ENCODE results near the gene NFATC2IP.
"Not testable (repeated sequence)": the region's sequence is repeated elsewhere in the genome, so short reads cannot be mapped to it uniquely, and the experiment has no call there.

Gene NFATC2IP

GRCh38 chr16:28974437-28975157 lies 23.9 kb downstream of the NFATC2IP start, which contains the start of gene SPNS1:
Gene SPNS1 (plus strand): TSS chr16:28974778. CDS start chr16:28975152, 374 bp downstream.
- peak; percentile 93 for DNase-seq

- DNase-seq, result no peak
Observed at GRCh38 chr16:28975158-28975599, 24.4 kb downstream of the NFATC2IP start.

GRCh38 chr16:28977703-28978662 lies 27.2 kb downstream of the NFATC2IP start:
- no peak for DNase-seq

- DNase-seq, result not testable (repeated sequence)
Observed at GRCh38 chr16:28980330-28980729, 29.6 kb downstream of the NFATC2IP start.

GRCh38 chr16:28980929-28981328 lies 30.2 kb downstream of the NFATC2IP start:
- no peak for DNase-seq

GRCh38 chr16:28981517-28981916 lies 30.8 kb downstream of the NFATC2IP start:
- DNase-seq, result peak; percentile 73

GRCh38 chr16:28982418-28982817 lies 31.7 kb downstream of the NFATC2IP start:
- DNase-seq, result no peak

- DNase-seq, result no peak
Observed at GRCh38 chr16:28982949-28983348, 32.2 kb downstream of the NFATC2IP start.

- DNase-seq, result no peak
Observed at GRCh38 chr16:28983644-28984043, 32.9 kb downstream of the NFATC2IP start.

- no peak for DNase-seq
Observed at GRCh38 chr16:28984091-28984490, 33.4 kb downstream of the NFATC2IP start.

- peak; percentile 76 for DNase-seq
Observed at GRCh38 chr16:28984619-28985135, 33.9 kb downstream of the NFATC2IP start, which contains the start of gene LAT. Gene LAT (plus strand): TSS chr16:28985052. CDS start chr16:28985418, 366 bp downstream.

GRCh38 chr16:28985211-28986041 lies 34.7 kb downstream of the NFATC2IP start:
- peak; percentile 38 for DNase-seq

GRCh38 chr16:28986046-28986445 lies 35.3 kb downstream of the NFATC2IP start:
- DNase-seq, result no peak

- no peak for DNase-seq
Observed at GRCh38 chr16:28986492-28986891, 35.8 kb downstream of the NFATC2IP start.

- no peak for DNase-seq
Observed at GRCh38 chr16:28987170-28987853, 36.6 kb downstream of the NFATC2IP start.

- no peak for DNase-seq
Observed at GRCh38 chr16:28989363-28989762, 38.6 kb downstream of the NFATC2IP start.

- peak; percentile 51 for DNase-seq
Observed at GRCh38 chr16:28990375-28991040, 39.8 kb downstream of the NFATC2IP start.

GRCh38 chr16:28991687-28992086 lies 41.0 kb downstream of the NFATC2IP start:
- DNase-seq, result no peak

- DNase-seq, result no peak
Observed at GRCh38 chr16:28992496-28992895, 41.8 kb downstream of the NFATC2IP start.

- DNase-seq, result no peak
Observed at GRCh38 chr16:28998837-28999236, 48.1 kb downstream of the NFATC2IP start.

- no peak for DNase-seq
Observed at GRCh38 chr16:28999577-28999976, 48.8 kb downstream of the NFATC2IP start.
